K562 treated with DMSO at 1 percent for 12 hours (cell line): ENCODE measurements around the gene CCDC85C. TPM values are rescaled to one million over a fixed set of nuclear protein-coding genes. Genes with fewer than 3 reads are reported as not detected.

Experiments used
- total RNA-seq: library from RNA; unstranded; fragments of 300-600 nt; gene quantifications from 2 replicates; pipeline ENCODE4 v1.2.3, GENCODE V29; 2022; ENCODE audit not compliant: insufficient read depth

Gene CCDC85C
- total RNA-seq, result 5.0 and 13.0 TPM in 2 replicates

GRCh38 chr14:99603471-99604277 lies at the start of gene CCDC85C:
Gene CCDC85C (minus strand): TSS chr14:99604207. CDS start chr14:99603959, 248 bp downstream.

DNA sequence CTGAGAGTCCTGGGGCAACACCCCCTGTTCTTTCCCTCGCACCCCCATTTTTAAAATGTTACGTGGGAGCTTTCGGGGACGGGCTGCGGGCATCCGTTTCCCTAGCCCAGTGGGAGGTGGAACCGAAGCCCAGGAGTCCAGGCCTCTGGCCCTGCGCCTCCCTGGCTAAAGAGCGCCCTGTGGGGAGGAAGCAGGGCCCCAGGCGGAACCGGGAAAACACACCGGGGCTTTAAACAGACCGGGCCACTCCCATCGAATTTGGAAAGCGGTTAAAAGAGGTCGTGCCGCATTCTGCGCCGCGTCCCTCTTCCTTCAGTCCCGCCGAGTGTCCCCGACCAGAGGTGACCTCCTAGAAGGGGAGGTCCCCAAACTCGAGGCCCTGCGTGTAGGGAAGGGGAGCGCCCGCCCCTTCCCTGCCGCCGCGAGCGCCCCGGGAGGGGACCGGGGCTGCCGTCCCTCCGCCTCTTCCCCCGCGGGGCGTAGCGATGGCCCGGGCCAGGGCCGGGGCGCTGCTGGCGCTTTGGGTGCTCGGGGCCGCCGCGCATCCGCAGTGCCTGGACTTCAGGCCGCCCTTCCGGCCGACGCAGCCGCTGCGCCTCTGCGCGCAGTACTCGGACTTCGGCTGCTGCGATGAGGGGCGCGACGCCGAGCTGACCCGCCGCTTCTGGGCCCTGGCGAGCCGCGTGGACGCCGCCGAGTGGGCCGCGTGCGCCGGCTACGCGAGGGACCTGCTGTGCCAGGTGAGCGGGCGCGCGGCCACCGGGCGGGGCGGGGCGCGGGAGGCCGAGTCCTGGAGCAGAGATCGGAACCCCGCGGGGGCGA lies 40.9 kb upstream of the CCDC85C start, which contains the start of gene HHIPL1:
Gene HHIPL1 (plus strand): TSS at position 407 of the 822 bp plus-strand sequence. CDS start 79 bp downstream, at position 486.

GRCh38 chr14:99480917-99481744 lies 122.9 kb downstream of the CCDC85C start, which contains the start of gene CCNK:
Gene CCNK (plus strand): TSS chr14:99481409. CDS start chr14:99492678, 11,269 bp downstream.

DNA sequence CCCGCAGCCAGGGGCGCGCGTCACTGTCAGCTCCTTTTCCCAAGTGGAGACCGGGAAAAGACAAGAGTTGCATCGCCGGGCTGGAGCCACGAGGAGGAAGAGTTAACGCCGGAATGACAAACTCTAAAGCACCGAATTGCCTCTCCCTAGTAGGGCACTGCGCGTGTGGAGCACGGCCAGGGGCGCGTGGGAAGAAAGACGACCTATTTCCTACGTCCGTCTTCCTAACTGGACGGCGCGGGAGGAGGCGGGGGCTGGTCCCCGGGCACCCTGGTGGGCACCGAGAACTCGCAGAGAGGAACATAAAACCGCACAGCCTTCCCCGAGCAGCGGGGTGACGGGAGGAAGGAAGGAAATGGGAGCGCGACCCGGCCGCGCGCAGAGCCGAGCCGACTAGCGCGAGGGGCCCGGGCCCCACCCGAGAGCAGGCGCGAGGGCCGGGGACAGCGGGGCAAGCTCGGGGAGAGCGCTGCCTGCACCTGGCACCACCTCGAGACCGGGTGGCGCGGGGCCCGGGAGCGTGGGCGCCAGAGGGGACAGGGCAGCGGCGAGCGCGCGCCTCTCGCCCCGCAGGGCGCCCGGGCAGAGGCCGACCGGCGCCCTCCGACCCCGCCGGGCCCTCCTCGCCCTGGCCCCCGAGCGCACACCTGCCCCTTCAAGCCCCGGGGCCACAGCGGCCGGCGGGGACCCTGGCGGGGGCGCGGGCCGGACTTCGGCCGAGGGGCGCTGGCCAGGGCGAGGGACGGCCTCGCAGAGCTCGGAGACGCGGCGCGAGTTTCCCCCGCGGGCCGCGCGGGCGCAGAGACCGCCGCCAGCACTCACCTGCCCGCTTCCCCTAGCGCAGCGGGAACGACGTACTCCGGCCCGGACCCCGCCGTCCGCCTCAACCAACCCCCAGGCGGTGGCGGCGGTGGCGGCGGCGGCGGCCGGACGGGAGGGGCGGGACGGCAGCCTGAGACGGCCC lies 123.8 kb downstream of the CCDC85C start, which contains the start of gene SETD3:
Gene SETD3 (minus strand): TSS at position 954 of the 964 bp plus-strand sequence. CDS start 15,054 bp downstream, outside the sequence.

Other genes with a start within 250 kb of the CCDC85C start
- gene SETD3, start 123.3 kb downstream of the CCDC85C start, total RNA-seq, result 15.0 and 27.6 TPM in 2 replicates
- 11.2 and 31.5 TPM in 2 replicates for gene CCNK, start 122.8 kb downstream of the CCDC85C start, total RNA-seq
- not detected in 2 replicates for gene HHIPL1, start 40.9 kb upstream of the CCDC85C start, total RNA-seq
- gene CYP46A1, start 80.1 kb upstream of the CCDC85C start, total RNA-seq, result not detected in 2 replicates
- gene EML1, start 189.2 kb upstream of the CCDC85C start, total RNA-seq, result 0.25 and 3.3 TPM in 2 replicates